ENCODE data around the gene PGM3. TPM values are rescaled to one million over a fixed set of nuclear protein-coding genes. Genes with fewer than 3 reads are reported as not detected.

PGM3 gene
- total and polyA plus RNA-seq, 2 donors (not counting 3 experiments of a cell fraction or from before 2014, with no cell fraction given), result 19.8 to 70.7 TPM

DNA sequence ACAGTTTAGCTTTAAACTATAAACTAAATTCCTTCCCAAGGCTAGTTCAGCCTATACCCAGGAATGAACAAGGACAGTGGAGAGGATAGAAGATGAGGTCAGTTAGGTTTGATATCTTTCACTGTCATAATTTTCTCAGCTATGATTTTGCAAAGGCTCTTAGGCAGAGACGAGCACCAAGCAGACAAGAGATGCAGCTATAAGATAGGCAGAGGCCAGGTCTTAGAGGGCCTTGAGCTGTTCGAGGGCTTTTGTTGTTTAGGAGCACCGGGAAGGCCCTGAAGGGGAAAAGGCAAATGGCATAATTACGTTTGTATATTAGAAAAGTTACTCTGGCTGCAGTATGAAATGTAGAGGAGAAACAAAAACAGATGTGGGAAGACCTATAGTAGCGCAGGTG lies 65.8 kb downstream of the PGM3 start:
- Histone ChIP-seq H3K9me1 (replicated peaks; ENCODE audit: control insufficient read depth, extremely low read depth, insufficient read depth, low read length) (no peaks in the 10 kb centered on the region), H2AFZ (ENCODE audit: low read depth, low read length) (no peak overlapping the region), H3K4me1 (ENCODE audit: control insufficient read depth, extremely low read depth, insufficient read depth, low read length) (no peaks in the 10 kb centered on the region), H3K4me3 (replicated peaks in 1 of 3; ENCODE audit: insufficient read depth in 1 of 3, low read depth in 1 of 3, low read length in 3 of 3) (no peak overlapping the region), H3K79me2 (ENCODE audit: control insufficient read depth, insufficient read depth, low read length) (no peaks in the 10 kb centered on the region), H3K36me3 (ENCODE audit: control insufficient read depth in 2 of 2, extremely low read depth in 1 of 2, insufficient read depth in 2 of 2, low read length in 2 of 2) (peaks cover 4 to 6% of the 10 kb centered on the region in 2 experiments), H4K20me1 (replicated peaks; ENCODE audit: control insufficient read depth, extremely low read depth, insufficient read depth, low read length) (no peaks in the 10 kb centered on the region), H3K9ac (replicated peaks; ENCODE audit: extremely low read depth, insufficient read depth, low read length) (no peak overlapping the region), H3K27me3 (ENCODE audit: control insufficient read depth in 2 of 2, insufficient read depth in 2 of 2, low read length in 2 of 2) (no peaks in the 10 kb centered on the region), H3K4me2 (ENCODE audit: insufficient read depth, low read length) (no peak overlapping the region), H3K27ac (ENCODE audit: insufficient read depth, low read depth, low read length) (no peak overlapping the region), H3K9me3 (replicated peaks; ENCODE audit: control insufficient read depth, insufficient read depth, low read length) (no peaks in the 10 kb centered on the region)
- no peak for FAIRE-seq
- CTCF ChIA-PET, result interaction anchor here (1.5 kb wide), 1 partner anchor 60 kb away, joined by 3 read pairs; the partner anchor contains the start of gene DOP1A
- intact Hi-C loops (cut with micrococcal nuclease), result no loop called here
- no peak for DNase-seq (ENCODE audit: low read depth, low spot score)
- BruUV-seq (replicated peaks), result no TSS peak
- TF ChIP-seq EZH2 (IDR thresholded peaks at IDR 0.05; ENCODE audit: borderline replicate concordance, low read depth, low read length, severe bottlenecking) (no peak), FOS (IDR thresholded peaks at IDR 0.05; ENCODE audit: borderline replicate concordance, insufficient read depth, low read length) (no peak), POLR2AphosphoS5 (IDR thresholded peaks at IDR 0.05; ENCODE audit: insufficient read depth, low read depth, low read length) (no peak), MYC (IDR thresholded peaks at IDR 0.05; ENCODE audit: low read depth, low read length) (no peak), GATA2 (IDR thresholded peaks at IDR 0.05; ENCODE audit: insufficient read depth, insufficient read length, low read depth, low read length) (no peak), JUN (IDR thresholded peaks at IDR 0.05; ENCODE audit: borderline replicate concordance, insufficient read depth, insufficient read length, low read depth) (no peak), POLR2A (IDR thresholded peaks at IDR 0.05; ENCODE audit: low read depth, low read length) (no peak)
- TF ChIP-seq, protein P1, sequence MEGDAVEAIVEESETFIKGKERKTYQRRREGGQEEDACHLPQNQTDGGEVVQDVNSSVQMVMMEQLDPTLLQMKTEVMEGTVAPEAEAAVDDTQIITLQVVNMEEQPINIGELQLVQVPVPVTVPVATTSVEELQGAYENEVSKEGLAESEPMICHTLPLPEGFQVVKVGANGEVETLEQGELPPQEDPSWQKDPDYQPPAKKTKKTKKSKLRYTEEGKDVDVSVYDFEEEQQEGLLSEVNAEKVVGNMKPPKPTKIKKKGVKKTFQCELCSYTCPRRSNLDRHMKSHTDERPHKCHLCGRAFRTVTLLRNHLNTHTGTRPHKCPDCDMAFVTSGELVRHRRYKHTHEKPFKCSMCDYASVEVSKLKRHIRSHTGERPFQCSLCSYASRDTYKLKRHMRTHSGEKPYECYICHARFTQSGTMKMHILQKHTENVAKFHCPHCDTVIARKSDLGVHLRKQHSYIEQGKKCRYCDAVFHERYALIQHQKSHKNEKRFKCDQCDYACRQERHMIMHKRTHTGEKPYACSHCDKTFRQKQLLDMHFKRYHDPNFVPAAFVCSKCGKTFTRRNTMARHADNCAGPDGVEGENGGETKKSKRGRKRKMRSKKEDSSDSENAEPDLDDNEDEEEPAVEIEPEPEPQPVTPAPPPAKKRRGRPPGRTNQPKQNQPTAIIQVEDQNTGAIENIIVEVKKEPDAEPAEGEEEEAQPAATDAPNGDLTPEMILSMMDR (IDR thresholded peaks at IDR 0.05; ENCODE audit: extremely low read depth in 1 of 2, insufficient read depth in 1 of 2, low read depth in 1 of 2, low read length in 2 of 2), result no peak
- TF ChIP-seq, protein P2, sequence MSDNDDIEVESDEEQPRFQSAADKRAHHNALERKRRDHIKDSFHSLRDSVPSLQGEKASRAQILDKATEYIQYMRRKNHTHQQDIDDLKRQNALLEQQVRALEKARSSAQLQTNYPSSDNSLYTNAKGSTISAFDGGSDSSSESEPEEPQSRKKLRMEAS (IDR thresholded peaks at IDR 0.05; ENCODE audit: insufficient read depth, insufficient read length), result no peak
- dilution Hi-C loops (cut with MboI; ENCODE audit: extremely low pct_ligation_motif_present, low sequenced_read_pairs), result no loop called here
- POLR2A ChIA-PET, result no interaction called here

Data from endothelial cell of umbilical vein (primary cell).